SK-N-MC (cell line): ENCODE measurements around the gene KAZN.

ENCODE experiments used
- EZH2 ChIP-seq: fragments of 200-600 bp; sonication (generic); IDR thresholded peaks from one replicate; pipeline ENCODE4 v1.6.1; 2017; ENCODE audit warnings: antibody characterized with exemption
- FOXP2 ChIP-seq: optimal IDR thresholded peaks from 2 replicates; pipeline ENCODE3; 2011; ENCODE audit warnings: mild to moderate bottlenecking, moderate library complexity; ENCODE audit not compliant: insufficient read depth; ENCODE audit errors: extremely low read length, control extremely low read depth
- POLR2AphosphoS5 ChIP-seq: IDR thresholded peaks from 2 replicates; pipeline ENCODE4 v1.6.1; 2012; ENCODE audit warnings: mild to moderate bottlenecking, low read depth, low read length, borderline replicate concordance

DNA sequence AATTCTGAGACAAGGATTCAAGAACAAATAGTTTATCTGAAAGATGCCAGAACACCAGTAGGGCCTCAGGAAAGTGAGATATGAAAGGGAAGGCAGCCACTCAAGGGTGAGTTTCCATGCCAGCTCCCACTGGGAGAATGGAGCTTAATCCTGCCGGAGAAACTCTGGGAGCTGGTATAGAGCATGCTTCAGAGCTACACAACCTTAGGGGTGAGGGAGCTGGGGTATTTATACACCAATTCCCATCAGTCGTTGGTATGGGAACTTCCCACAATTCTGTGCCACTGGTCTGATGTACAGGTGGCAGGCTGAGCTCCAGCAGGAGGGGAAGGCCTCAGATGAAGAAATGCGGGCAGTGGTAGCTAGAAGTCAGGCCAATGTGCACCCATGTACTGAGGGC, 86.6 kb downstream of the KAZN start:
- TF ChIP-seq POLR2AphosphoS5 (no peak), EZH2 (no peak), FOXP2 (no peak)
